Measurements from ENCODE around the gene PRSS36. TPM values are rescaled to one million over a fixed set of nuclear protein-coding genes. Genes with fewer than 3 reads are reported as not detected.

Gene PRSS36
- total RNA-seq, 1 experiment from 2014 or later: 0.17 TPM

Other genes with a start within 250 kb of the PRSS36 start
- 51.9 and 58.5 TPM in 2 replicates for gene FBXL19, start 226.5 kb downstream of the PRSS36 start, total RNA-seq (2014; rRNA removed; shearing (Covaris generic); ENCODE audit: low replicate concordance)
- gene ORAI3, start 201.0 kb downstream of the PRSS36 start, total RNA-seq (2014; rRNA removed; shearing (Covaris generic); ENCODE audit: low replicate concordance): 82.7 and 96.5 TPM in 2 replicates
- 0.81 and 1.2 TPM in 2 replicates for gene SETD1A, start 192.3 kb downstream of the PRSS36 start, total RNA-seq (2014; rRNA removed; shearing (Covaris generic); ENCODE audit: low replicate concordance)
- 73.0 and 95.3 TPM in 2 replicates for gene HSD3B7, start 164.9 kb downstream of the PRSS36 start, total RNA-seq (2014; rRNA removed; shearing (Covaris generic); ENCODE audit: low replicate concordance)
- gene STX1B, start 139.4 kb downstream of the PRSS36 start, total RNA-seq (2014; rRNA removed; shearing (Covaris generic); ENCODE audit: low replicate concordance): 0.46 TPM in 1 of 2 replicates, not detected in the other
- 72.2 and 83.1 TPM in 2 replicates for gene STX4, start 116.5 kb downstream of the PRSS36 start, total RNA-seq (2014; rRNA removed; shearing (Covaris generic); ENCODE audit: low replicate concordance)
- 16.1 and 18.3 TPM in 2 replicates for gene ZNF668, start 75.8 kb downstream of the PRSS36 start, total RNA-seq (2014; rRNA removed; shearing (Covaris generic); ENCODE audit: low replicate concordance)
- gene ZNF646, start 75.6 kb downstream of the PRSS36 start, total RNA-seq (2014; rRNA removed; shearing (Covaris generic); ENCODE audit: low replicate concordance): 23.9 and 24.0 TPM in 2 replicates
- 1.8 and 5.1 TPM in 2 replicates for gene PRSS53, start 61.1 kb downstream of the PRSS36 start, total RNA-seq (2014; rRNA removed; shearing (Covaris generic); ENCODE audit: low replicate concordance)
- gene VKORC1, start 55.3 kb downstream of the PRSS36 start, total RNA-seq (2014; rRNA removed; shearing (Covaris generic); ENCODE audit: low replicate concordance): 184 and 187 TPM in 2 replicates
- gene BCKDK, start 41.7 kb downstream of the PRSS36 start, total RNA-seq (2014; rRNA removed; shearing (Covaris generic); ENCODE audit: low replicate concordance): 68.7 and 83.0 TPM in 2 replicates
- 102 and 108 TPM in 2 replicates for gene KAT8, start 32.4 kb downstream of the PRSS36 start, total RNA-seq (2014; rRNA removed; shearing (Covaris generic); ENCODE audit: low replicate concordance)
- gene PRSS8, start 14.3 kb downstream of the PRSS36 start, total RNA-seq (2014; rRNA removed; shearing (Covaris generic); ENCODE audit: low replicate concordance): 2.9 and 4.4 TPM in 2 replicates
- 15.3 and 34.6 TPM in 2 replicates for gene FUS, start 30.1 kb upstream of the PRSS36 start, total RNA-seq (2014; rRNA removed; shearing (Covaris generic); ENCODE audit: low replicate concordance)
- gene PYCARD, start 52.7 kb upstream of the PRSS36 start, total RNA-seq (2014; rRNA removed; shearing (Covaris generic); ENCODE audit: low replicate concordance): 198 and 228 TPM in 2 replicates
- gene TRIM72, start 64.1 kb upstream of the PRSS36 start, total RNA-seq (2014; rRNA removed; shearing (Covaris generic); ENCODE audit: low replicate concordance): not detected in 2 replicates
- gene PYDC1, start 67.1 kb upstream of the PRSS36 start, total RNA-seq (2014; rRNA removed; shearing (Covaris generic); ENCODE audit: low replicate concordance): not detected in 2 replicates
- gene ITGAM, start 109.9 kb upstream of the PRSS36 start, total RNA-seq (2014; rRNA removed; shearing (Covaris generic); ENCODE audit: low replicate concordance): 2.0 and 3.6 TPM in 2 replicates
- gene ITGAX, start 205.1 kb upstream of the PRSS36 start, total RNA-seq (2014; rRNA removed; shearing (Covaris generic); ENCODE audit: low replicate concordance): 9.7 and 18.6 TPM in 2 replicates
- not detected in 2 replicates for gene ITGAD, start 243.3 kb upstream of the PRSS36 start, total RNA-seq (2014; rRNA removed; shearing (Covaris generic); ENCODE audit: low replicate concordance)

Data from Caki2 (cell line).